Muscle of arm (tissue), 12 donors: ENCODE measurements around the gene YOD1. TPM values are rescaled to one million over a fixed set of nuclear protein-coding genes. Genes with fewer than 3 reads are reported as not detected.

Experiments
- DNase-seq: peaks from one replicate; pipeline ENCODE4 v3.0.0-alpha.2; 2013
- polyA plus RNA-seq, 12 donors: library from polyadenylated mRNA; unstranded; fragments of 120-200 nt; gene quantifications; one replicate each; pipeline ENCODE4 v1.2.1, GENCODE V29; 2013; ENCODE audit not compliant: insufficient read length in 12 of 12

The YOD1 gene
- polyA plus RNA-seq, 12 donors = 4.4 to 9.3 (median 7.3) TPM; not detected in 1

DNA sequence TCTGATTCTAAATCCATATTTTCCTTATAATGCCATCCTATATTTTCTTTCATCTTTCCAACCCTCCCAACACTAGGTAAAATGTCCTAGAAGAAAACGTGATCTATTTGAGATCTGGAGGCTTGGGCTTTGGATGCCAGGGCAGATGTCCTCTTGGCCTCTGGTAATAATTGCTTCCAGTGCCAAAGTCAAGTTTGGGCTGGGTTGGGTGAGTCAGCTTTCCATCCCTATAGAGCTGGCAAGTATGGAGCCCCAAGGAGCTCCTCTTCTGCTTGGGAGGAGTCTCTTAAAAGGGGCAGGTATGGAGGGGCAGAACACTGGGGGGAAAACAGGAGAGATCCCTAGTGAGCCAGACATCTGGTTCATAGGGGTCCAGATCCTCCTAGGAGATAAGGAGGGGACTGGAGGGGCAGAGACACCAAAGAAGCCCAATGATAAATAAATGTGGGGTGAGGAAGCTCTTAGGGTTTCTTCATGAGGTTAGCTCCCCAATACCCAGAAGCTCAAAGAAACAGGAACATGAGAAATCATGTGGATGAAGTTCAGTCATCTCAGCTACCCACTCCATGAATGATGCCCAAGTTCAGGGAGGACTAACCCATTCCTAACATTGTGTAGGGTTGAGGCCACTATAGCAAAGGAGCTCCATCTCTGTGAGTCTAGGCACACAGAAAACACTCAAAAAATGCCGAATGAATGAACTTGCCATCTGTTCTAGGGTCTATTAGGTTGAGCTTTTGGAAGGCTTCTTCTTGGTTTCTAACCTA lies 21.9 kb downstream of the YOD1 start:
- no peak for DNase-seq

DNA sequence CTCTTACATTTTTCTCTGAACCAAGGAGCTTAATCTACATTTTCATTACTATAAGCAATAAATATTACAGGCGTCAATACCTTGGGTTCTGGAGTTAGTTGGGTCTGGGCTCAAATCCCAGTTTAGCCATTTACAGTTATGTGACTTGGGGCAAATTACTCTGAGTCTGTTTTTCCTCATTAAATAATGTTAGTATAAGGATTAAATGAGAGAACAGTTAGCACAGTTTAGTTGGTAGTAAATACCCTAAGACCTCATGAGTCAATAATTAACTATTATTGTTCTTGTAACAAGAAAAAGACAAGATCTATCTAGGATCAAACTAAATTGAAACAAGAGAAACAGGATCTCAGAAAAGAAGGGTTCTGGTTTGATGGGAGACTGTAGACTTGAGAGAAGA lies 23.1 kb downstream of the YOD1 start:
- DNase-seq = no peak

DNA sequence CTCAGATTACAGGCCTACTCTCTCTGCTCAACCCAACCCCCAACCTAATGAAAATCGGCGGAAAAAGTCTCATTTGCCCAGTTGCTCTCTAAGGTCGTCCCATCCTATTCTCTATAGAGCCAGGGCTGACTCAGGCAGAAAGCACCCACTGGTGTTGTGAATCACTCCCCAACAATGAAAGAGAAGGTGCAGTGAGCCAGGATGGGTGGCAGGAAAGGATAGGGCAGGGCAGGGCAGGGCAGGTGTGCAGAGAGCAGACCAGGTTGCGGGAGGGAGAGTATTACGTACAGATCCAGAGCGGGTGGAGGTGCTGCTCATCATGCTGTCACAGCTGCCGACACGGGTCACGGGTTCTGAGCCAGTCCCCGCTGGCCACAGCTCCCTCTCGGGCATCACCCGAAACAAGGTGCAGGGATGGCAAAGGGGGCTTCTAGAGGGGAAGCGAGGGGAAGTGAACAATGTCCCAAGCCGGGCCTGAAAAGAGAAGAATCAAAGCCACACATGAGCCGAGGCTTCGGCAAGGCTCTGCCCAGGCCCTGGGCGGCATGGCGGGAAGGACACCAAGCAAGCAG lies 23.7 kb downstream of the YOD1 start:
- DNase-seq = no peak

DNA sequence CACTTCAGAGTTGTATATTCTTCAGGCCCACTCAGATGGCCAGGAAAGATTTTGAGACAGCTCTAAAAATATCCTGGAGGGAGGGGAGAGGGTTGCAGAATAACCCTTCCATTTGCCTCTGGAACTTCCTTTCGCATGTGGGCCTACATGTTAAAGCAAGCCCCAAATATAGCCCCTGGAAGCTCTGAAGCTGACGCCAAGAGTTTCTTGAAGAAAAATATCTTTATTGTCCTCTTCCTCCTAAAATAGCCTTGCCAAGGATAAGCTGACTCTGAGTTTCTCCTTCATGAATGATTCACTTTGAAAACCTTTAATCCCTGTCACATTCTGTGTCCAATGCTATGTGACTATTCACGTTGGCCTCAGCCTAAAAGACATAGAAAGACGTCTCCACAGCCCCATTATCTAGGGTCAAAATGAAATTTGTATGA lies 24.9 kb downstream of the YOD1 start:
- DNase-seq = peak; percentile 22

DNA sequence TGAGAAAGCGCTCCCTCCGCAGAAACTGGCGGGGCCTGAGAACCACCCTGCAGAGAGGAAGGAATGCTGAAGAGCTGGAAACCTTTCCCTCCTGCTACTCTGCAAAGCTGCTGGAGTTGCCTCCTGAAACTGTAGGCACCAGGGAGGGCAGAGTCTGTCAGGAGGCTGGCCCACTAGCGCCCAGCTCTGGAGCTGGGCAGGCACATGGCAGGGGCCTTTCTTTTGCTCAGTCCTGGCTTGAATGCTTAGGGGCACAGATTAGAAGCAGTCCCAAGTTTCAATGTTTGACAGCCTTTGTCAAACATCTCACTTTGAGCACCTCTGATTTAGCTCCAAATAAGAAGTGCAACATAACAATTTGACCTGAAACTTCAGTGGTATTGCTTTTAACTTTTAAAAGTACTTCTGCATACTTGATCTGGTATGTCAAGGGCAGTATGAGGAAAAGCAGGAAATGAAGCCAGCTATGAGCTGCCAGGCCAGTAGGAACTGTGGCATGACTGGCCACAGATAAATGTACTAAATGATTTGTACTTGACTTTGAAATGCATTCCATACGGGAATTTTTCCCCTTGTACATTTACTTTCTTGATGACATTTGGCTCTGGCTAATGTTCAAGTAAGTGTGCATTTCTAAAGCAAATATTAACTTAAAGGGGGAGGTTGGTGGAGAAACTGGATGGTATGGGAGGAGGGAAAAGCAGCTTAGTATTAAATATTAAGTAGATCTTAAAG lies 25.7 kb downstream of the YOD1 start:
- DNase-seq = no peak

DNA sequence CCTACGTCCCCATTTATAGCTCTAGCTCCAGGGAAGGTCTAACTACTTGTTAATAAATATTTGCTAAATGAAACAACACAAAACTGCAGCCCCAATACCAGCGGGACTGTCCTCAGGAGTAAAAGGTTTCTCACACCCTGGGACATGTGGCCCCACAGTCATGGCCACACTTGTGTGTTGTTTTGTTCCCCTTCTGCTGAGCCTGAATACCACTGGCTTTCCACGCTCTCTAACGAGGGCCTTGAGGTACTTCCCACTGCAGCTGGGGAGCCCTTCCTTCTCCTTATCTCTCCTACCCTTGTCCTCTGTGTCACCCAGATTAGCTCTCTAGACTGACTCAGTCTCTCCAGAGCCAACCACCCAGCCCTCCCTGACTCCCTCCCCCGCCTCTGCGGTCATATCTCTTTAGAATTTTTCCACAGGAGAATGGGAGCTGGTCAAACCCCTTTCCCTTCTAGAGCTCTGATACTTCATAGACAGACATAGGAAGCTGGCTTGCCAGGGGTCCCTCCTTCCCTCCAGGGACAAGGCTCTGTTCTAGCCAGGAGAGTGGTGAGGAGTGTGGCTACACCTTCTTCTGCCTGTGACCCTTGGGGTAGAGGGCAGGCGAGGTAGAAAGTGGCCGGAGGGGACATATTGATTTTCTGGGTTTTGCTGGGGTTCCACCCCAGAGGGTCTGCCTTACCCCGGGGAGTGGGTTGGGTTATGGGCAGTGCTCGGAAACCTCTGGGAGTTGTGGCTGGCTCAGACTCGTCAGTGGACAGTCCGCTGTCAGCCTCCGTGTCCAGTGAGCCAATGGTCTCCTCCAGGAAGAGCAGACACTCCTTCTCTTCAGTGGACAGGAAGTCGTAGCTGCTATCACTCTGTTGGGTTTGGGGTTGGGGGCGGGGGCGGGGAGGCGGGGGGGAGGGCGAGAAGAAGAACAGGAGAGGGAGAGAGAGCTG lies 26.5 kb downstream of the YOD1 start:
- no peak for DNase-seq

DNA sequence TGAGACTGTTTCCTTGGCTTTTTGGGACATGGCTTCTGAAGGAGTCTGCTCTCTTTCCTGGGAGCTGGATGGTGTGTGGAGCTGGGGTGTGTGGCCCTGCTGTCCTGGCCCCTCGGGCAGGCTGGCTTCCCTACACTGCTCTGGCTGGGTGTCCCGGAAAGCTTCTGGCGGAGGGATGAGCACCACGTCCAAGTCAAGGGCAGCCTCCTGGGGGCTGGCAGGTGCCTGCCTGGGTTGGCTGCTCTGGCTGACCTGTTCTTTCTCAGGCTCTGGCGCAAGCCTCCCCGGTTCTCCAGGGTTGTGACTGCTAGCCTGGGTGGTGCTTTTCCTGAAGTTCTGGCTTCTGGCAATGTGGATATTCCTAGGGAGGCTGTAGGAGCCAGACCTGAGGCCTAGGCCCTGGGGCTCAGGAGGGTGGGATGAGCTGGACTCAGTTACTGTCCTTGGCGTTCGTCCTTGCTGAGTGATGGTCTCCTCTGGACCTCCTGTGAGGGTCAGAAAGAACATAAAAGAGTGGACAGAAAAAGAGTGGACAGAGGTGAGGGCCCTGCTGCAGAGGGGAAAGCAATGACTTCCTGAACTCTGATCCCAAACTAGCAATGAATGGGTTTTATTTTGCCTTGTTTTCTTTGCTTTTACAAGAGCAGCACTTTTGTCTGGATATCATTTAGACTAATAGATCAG lies 27.9 kb downstream of the YOD1 start:
- no peak for DNase-seq

DNA sequence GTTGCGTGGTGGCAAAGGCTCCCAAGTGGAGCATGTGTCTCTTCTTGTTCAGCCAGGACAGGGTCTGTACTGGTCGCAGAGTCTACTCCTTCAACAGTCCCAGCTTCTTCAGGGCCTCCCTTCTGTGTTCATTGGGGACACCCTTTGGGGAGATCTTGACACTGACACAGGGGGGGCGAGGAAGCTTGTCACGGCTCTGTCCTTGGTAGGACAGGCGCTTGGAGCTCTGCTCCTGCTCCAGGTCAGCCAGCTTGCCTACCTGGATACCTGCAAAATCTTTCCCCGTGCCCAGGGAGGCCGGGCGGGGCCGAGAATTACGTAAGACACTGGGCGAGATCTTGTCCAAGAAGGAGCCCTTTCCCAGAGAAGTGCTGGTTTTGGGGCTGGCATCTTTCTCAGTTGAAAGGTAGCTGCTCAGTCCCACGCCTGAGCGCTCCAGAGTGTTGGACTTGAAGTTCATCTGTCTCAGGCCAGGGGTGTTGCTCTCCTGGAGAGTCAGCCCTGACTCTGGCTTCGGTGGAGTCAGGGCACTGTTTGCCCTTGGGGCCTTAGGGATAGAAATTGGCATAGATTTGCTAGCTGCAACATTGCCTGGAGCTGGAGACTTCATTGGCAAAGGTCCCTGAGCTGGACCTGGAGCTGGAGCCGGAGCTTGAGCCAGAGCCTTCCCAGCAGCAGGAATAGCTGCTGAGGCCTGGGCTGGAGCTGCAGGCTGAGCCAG lies 29.0 kb downstream of the YOD1 start:
- no peak for DNase-seq

DNA sequence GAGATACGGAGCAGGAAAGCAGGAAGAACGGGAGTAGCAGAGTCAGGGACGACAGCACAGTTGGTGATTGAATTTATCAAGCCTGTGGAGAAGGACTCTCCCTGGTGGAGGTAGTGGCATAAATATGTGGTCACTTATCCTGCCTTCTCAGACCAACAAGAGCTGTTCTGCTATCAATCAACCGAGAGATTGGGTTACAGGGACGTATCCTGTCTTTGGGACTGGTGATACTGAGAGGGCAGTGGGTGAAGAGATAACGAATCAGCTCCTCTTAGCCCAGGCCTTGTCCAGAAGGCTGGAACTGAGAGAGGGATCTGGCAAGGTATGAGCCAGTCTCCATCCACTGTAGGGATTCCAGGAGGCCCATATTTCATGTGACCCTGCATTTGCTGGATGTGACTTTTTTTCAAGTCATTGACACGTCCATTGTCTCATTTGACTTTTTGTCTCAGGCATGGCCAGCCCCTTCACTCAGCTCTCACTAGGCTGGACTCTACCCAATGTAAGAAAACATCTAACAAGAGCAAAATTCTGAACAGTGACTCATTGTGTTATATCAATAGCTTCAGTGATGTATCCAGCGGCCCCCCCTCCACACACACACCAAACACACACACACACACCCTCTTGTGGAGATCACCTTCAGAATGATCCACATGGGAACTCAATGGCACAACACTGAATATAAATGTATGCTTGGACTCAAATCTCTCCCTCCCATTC lies 29.7 kb downstream of the YOD1 start:
- DNase-seq = no peak

DNA sequence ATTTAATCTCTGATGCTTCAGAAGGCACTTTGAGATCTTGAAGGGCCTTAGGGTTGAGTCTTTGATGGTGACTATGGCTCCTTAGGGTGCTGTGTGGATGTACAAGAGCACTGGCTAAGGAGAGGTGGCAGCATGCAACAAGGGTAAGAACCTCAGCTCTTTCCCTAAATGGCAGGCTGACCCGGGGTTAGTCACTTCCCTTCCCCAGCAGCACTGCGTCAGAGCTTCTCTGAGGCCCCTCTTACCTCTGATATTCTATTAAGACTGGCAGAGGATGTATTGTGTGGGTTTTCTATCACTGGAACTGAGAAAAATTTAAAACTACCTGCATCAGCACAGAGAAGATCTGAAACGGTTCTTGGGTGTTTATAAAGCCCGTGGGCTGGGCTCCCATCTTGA lies 30.3 kb downstream of the YOD1 start:
- DNase-seq = no peak

DNA sequence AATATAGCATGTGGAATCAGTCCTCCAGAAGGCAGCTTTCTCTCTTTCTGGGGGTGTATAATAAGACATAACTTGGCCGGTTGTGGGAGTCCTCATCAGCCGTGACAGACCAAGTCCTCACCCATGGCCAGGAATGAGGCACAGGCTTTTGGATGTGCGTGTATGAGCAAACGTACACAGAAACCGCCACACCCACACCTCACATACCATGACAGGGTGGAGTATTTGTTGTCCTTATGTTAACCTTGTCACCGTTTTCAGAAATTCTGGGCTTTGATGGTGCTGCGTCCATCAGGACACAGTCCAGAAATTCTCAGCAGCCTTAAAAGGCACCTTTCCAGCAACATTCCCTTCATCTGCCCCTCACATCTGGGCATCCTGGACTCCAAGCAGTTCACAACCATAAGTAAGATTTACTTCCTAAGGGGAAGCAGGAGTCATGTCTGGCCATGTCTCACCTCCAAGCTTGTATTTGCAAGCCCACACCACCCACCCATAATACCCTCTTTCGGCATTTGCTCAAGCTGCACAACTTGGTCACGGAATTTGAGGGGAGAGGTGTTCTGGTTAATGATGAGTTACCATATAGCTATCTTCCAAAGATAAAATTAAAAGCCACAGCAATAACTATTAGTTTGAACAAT lies 30.8 kb downstream of the YOD1 start:
- no peak for DNase-seq

DNA sequence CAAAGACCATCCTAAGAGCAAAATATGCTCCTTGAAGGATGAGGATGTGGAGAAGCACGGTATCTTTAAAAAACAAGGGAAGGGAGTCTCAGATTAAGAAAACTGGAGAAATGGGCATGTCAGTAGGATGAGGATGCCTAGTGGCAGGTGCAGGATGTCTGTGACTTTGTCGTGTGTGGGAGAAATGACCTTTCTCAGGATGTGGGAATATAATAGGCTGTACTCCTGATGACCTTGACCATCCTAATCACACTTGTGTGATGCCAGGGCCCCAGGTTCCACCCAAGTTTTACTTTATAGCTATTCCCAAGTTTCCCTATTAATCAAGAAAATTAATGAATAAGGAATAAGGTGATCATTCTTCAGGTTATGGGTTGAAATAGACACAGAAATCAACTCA lies 31.3 kb downstream of the YOD1 start:
- no peak for DNase-seq

DNA sequence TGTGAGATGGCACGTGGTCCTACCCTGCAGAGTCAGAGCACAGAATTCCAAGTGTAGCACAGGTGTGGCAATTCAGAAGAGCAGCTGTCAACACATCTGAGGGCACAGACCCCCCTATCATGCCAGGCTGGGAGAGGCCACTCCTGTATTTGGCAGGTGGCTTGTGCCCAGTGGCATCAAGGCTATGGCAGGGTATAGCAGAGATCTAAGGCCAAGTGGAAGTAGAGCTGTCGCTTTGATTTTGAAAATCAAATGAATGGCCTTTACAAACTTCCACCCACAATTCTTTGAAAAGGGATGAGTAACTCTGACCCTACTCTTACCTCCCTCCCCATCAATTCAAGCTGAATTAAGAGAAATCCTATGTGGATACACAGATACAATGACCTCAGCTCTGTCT lies 31.8 kb downstream of the YOD1 start:
- DNase-seq = no peak

DNA sequence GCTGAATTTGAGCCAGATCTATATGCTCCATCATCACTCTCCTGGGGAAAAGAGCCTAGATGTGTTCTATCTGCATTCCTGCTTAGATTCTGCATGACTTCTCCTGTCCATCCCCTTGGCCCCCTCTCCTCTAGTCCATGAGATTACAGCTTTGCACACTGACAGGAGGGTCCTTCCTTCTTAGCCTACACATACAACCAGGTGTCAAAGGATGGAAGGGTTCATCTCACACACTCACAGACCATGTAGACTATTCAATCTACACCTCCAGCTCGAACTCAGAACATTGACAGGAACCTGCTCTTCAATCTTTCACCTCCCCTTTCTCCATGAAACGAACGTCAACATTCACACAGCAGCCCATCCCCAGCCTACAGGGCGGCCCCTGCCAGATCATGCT lies 32.3 kb downstream of the YOD1 start:
- DNase-seq = no peak

DNA sequence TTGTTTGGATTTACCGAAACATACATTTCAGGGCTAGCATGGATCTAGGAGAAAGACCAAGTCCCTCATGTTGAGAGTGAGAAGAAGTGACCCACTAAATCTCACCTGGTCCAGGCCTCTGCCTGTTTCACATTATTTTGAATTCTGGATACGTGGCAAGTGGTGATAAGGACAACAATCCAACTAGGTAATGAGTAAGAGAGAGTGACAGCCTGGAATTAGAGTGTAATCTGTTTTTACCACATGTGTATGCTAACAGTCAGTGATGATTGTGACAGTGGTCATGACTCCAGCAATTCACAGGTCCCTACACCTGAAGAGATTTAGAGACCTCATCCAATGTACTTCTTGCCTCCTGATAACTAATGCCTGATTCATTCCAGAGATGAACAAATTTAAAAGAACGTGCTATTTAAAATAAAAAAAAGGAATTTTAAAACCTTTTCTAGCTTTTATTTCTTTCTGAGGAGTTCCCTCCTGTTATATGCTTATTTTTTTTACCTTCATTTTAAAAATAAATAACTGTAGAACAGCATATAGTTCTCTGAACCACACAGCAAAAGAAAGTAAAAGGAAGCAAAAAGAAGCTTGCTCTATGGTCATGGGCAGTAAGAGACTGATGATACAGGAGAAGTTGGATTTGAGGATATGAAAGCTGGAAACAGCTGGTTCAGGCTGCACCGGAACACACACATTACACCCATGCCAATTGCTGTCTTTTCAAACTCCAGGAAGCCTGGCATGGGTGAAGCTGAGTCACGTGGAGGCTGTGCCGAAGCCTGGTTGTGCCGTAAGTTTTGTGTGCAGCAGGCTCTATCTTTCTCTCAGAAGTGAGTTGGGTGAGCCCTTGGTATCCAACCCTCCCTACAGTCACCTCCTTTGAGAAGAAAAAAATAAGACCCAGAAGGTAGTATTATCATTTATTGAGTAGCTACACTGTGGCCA lies 33.1 kb downstream of the YOD1 start:
- no peak for DNase-seq

DNA sequence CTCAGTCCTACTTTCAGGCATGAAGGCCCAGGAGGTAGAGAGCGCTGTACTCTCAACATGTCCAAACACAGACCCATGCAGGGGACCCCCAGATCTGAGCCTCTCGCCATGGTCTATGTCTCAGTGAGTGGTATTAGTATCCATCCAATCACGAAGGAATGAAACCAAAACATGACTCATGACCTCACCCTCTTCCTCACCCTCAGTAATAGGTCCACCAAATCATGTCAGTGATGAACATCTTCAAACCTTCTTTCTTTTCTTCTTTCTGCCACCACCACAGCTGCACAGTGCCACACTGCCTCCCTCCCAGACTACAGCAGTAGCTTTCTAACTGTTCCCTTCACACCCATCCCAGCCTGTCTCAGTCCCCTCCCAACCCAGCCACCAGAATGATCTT lies 35.2 kb downstream of the YOD1 start:
- DNase-seq = no peak

DNA sequence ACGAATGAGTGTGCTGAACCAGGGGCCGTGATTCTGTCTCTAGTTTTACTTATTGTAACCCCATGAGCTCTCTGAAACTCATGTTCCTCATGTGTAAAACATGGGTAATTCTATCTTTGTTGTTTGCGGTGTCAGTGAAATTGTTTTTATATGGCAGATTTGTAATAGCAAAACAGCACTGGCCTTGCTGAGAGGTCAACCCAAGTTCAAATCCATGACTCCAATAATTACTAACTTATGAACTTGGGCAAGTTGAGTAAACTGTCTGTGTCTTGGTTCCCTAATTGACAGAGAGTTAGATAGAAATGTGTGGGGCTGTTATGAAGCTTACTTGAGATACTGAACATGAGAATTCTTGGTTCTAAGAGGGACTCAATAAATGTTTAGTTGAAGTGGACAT lies 36.3 kb downstream of the YOD1 start:
- DNase-seq = no peak
